PC-3 (cell line): ENCODE data around the gene ZIC3. TPM values are rescaled to one million over a fixed set of nuclear protein-coding genes. Genes with fewer than 3 reads are reported as not detected.

Source experiments
- ATAC-seq: fragments of 200-7000 bp; cut with Tn5 transposase; 2 replicates; pipeline ENCODE4 v1.9.1; 2020; ENCODE audit warnings: mild to moderate bottlenecking, moderate library complexity
- BruUV-seq: library from RNA; stranded (reverse); fragments of 400-500 nt; replicated peaks from 2 replicates; lab custom pipeline; 2021; lab: Mats Ljungman, UMichigan
- CTCF ChIA-PET: fragments of 300-600 bp; sonication (Branson Sonifier 250); formaldehyde crosslinking; loops from one replicate; lab custom pipeline; 2022; ENCODE audit warnings: antibody characterized with exemption; lab: Charles Lee
- POLR2A ChIA-PET: fragments of 300-600 bp; sonication (Branson Sonifier 250); formaldehyde crosslinking; loops from one replicate; lab custom pipeline; 2022; ENCODE audit warnings: antibody characterized with exemption; ENCODE audit not compliant: unreplicated experiment; lab: Charles Lee
- DNase-seq: peaks from one replicate; pipeline ENCODE4 v3.0.0-alpha.2; 2015
- H2AFZ ChIP-seq: fragments of 300-600 bp; sonication (generic); 2 replicates; pipeline ENCODE4 v1.6.0; 2016; ENCODE audit warnings: antibody characterized with exemption, low read length
- H3F3A ChIP-seq: fragments of 300-600 bp; sonication (generic); one replicate; pipeline ENCODE4 v1.6.0; 2017; ENCODE audit warnings: antibody characterized with exemption, low read length, control low read depth, mild to moderate bottlenecking; ENCODE audit not compliant: unreplicated experiment
- H3K27ac ChIP-seq: fragments of 300-600 bp; sonication (generic); 2 replicates; pipeline ENCODE4 v1.5.1; 2016; ENCODE audit warnings: mild to moderate bottlenecking, low read length
- H3K27me3 ChIP-seq: fragments of 300-600 bp; sonication (generic); 2 replicates; pipeline ENCODE4 v1.6.1; 2016; ENCODE audit warnings: low read length, mixed read lengths
- H3K36me3 ChIP-seq: fragments of 300-600 bp; sonication (generic); 2 replicates; pipeline ENCODE4 v1.6.1; 2016; ENCODE audit warnings: low read depth, mixed run types, low read length, mixed read lengths
- H3K4me1 ChIP-seq: fragments of 300-600 bp; sonication (generic); 2 replicates; pipeline ENCODE4 v1.5.1; 2016; ENCODE audit warnings: low read length; ENCODE audit not compliant: insufficient read depth
- H3K4me2 ChIP-seq: fragments of 300-600 bp; sonication (generic); 2 replicates; pipeline ENCODE4 v1.6.0; 2016; ENCODE audit warnings: low read length
- H3K4me3 ChIP-seq: fragments of 300-600 bp; sonication (generic); 2 replicates; pipeline ENCODE4 v1.5.1; 2016; ENCODE audit warnings: mild to moderate bottlenecking, low read length, mixed read lengths
- H3K79me2 ChIP-seq: fragments of 300-600 bp; sonication (generic); 2 replicates; pipeline ENCODE4 v1.6.1; 2017; ENCODE audit warnings: low read length, mixed read lengths
- H3K9ac ChIP-seq: fragments of 300-600 bp; sonication (generic); 2 replicates; pipeline ENCODE4 v1.6.0; 2016; ENCODE audit warnings: mild to moderate bottlenecking, low read length
- H3K9me2 ChIP-seq: fragments of 300-600 bp; sonication (generic); replicated peaks from 2 replicates; pipeline ENCODE4 v1.6.1; 2016; ENCODE audit warnings: mixed run types, low read length, mixed read lengths
- H3K9me3 ChIP-seq: fragments of 300-600 bp; sonication (generic); 2 replicates; pipeline ENCODE4 v1.6.1; 2016; ENCODE audit warnings: low read length, mixed read lengths
- H4K20me1 ChIP-seq: fragments of 300-600 bp; sonication (generic); 2 replicates; pipeline ENCODE4 v1.6.1; 2016; ENCODE audit warnings: low read length, mixed read lengths
- EZH2 ChIP-seq: fragments of 300-600 bp; sonication (generic); IDR thresholded peaks from one replicate; pipeline ENCODE4 v1.6.1; 2017; ENCODE audit warnings: antibody characterized with exemption, mild to moderate bottlenecking, low read length; ENCODE audit not compliant: unreplicated experiment
- EZH2phosphoT487 ChIP-seq: fragments of 300-600 bp; sonication (generic); IDR thresholded peaks from 2 replicates; pipeline ENCODE4 v1.6.1; 2018; ENCODE audit warnings: mild to moderate bottlenecking, antibody characterized with exemption, low read length, borderline replicate concordance
- intact Hi-C: fragments of 100-400 bp; cut with micrococcal nuclease; formaldehyde crosslinking; loops from 2 replicates; pipeline ENCODE4 v1.9.0; 2023
- total RNA-seq: library from RNA; depleted of rRNA; stranded (reverse); fragments of >200 nt; gene quantifications from 2 replicates; pipeline ENCODE4 v1.2.3, GENCODE V29; 2014
- TF ChIP-seq, protein P1 (sequence below): fragments of 300-600 bp; sonication (generic); conservative IDR thresholded peaks from 2 replicates; pipeline ENCODE4 v1.5.1; 2017; ENCODE audit warnings: antibody characterized with exemption, low read depth, mild to moderate bottlenecking, low read length

Gene ZIC3
- total RNA-seq, 1 experiment from 2014 or later, result not detected

DNA sequence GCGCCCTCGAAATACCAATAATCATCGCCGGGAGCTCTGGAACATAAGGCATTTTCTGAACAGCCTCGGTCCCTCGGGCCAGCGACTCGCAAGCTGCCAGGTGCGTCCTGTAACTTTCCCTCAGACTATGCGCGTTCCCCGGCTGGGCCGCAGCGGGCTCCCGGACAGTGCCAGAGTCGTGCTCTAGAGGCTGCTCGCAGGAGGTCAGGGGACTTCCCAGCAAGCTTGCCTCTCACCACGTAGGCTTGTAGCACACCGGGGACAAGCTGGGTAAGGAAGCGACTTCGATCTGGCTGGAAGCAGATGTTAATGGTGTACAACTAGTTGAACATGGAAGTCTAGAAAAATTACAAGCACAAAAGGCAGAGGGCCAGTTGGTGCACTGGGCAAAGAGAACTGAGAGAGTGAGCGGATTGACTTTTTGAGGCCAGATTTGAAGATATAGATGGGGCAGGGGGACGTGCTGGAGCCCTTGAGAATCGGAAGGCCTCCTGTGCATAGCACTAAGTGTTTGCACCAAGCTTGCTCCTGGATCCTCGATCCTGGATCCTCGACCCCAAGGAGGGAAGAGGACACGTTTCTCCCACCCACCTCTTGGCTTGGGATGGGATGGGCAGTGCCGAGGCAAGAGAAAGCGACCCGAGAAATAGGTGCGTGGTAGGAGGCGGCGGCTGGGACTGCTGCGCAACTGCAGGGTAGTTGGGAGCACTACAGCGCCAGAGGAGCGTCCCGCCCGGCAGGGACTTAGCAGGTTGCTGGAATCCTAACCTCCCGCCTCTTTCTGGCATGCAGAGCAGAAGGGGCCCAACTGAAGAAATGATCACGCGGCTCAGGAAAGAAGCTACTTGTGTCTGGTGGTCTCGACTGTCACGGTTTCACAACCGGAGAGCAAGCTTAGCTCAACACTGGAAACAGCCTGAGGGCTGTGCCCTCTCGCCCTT is 19.9 kb upstream of the ZIC3 start:
- no peaks in the 10 kb centered on the region for H3K9me3 ChIP-seq
- H3K4me2 ChIP-seq, result no peak overlapping the region
- ChIA-PET POLR2A (no interaction called here), CTCF (no interaction called here)
- no peaks in the 10 kb centered on the region for H3K36me3 ChIP-seq
- ATAC-seq (no peak), DNase-seq (no peak)
- H3K27ac ChIP-seq, result no peak overlapping the region
- intact Hi-C loops, result no loop called here
- H2AFZ ChIP-seq, result no peak overlapping the region
- no peak overlapping the region for H3K9ac ChIP-seq
- H3K79me2 ChIP-seq, result no peaks in the 10 kb centered on the region
- no peaks in the 10 kb centered on the region for H3K4me1 ChIP-seq
- no TSS peak for BruUV-seq
- no peaks in the 10 kb centered on the region for H4K20me1 ChIP-seq
- H3F3A ChIP-seq, result no peaks in the 10 kb centered on the region
- no peaks in the 10 kb centered on the region for H3K9me2 ChIP-seq
- no peak overlapping the region for H3K4me3 ChIP-seq
- TF ChIP-seq EZH2 (no peak), EZH2phosphoT487 (no peak)
- TF ChIP-seq, protein P1, sequence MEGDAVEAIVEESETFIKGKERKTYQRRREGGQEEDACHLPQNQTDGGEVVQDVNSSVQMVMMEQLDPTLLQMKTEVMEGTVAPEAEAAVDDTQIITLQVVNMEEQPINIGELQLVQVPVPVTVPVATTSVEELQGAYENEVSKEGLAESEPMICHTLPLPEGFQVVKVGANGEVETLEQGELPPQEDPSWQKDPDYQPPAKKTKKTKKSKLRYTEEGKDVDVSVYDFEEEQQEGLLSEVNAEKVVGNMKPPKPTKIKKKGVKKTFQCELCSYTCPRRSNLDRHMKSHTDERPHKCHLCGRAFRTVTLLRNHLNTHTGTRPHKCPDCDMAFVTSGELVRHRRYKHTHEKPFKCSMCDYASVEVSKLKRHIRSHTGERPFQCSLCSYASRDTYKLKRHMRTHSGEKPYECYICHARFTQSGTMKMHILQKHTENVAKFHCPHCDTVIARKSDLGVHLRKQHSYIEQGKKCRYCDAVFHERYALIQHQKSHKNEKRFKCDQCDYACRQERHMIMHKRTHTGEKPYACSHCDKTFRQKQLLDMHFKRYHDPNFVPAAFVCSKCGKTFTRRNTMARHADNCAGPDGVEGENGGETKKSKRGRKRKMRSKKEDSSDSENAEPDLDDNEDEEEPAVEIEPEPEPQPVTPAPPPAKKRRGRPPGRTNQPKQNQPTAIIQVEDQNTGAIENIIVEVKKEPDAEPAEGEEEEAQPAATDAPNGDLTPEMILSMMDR, result no peak
- H3K27me3 ChIP-seq, result no peaks in the 10 kb centered on the region

DNA sequence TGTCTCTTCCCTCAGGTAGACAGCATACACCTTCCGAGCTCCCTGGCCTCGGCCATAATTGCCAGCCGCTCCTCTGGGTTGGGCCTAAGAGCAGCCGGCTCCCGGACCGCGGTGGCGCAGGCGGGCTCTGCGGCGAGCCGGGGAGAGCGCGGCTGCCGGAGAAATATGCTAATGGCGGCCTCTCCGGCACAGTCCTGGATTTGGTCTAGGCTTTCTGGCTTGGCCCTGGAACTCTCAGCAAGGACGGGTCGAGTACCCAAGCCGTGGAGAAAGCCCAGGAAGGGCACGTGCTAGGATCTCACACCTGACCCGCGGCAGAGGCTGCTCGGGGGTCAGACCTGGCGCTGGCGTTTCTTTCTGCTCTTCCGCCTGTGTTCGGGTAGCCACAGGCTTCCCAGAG is 18.6 kb upstream of the ZIC3 start:
- no peak overlapping the region for H3K27ac ChIP-seq
- DNase-seq (no peak), ATAC-seq (no peak)
- no peaks in the 10 kb centered on the region for H3K27me3 ChIP-seq
- no peaks in the 10 kb centered on the region for H3F3A ChIP-seq
- TF ChIP-seq EZH2, result no peak
- TF ChIP-seq, protein P1, result no peak
- TF ChIP-seq EZH2phosphoT487, result no peak
- intact Hi-C loops, result no loop called here
- H2AFZ ChIP-seq, result no peak overlapping the region
- H3K36me3 ChIP-seq, result no peaks in the 10 kb centered on the region
- H3K4me3 ChIP-seq, result no peak overlapping the region
- CTCF ChIA-PET, result no interaction called here
- POLR2A ChIA-PET, result no interaction called here
- H3K9ac ChIP-seq, result no peak overlapping the region
- BruUV-seq, result no TSS peak
- no peak overlapping the region for H3K4me2 ChIP-seq
- no peaks in the 10 kb centered on the region for H3K9me2 ChIP-seq
- H3K4me1 ChIP-seq, result no peaks in the 10 kb centered on the region
- no peaks in the 10 kb centered on the region for H3K79me2 ChIP-seq
- H4K20me1 ChIP-seq, result no peaks in the 10 kb centered on the region
- H3K9me3 ChIP-seq, result no peaks in the 10 kb centered on the region

DNA sequence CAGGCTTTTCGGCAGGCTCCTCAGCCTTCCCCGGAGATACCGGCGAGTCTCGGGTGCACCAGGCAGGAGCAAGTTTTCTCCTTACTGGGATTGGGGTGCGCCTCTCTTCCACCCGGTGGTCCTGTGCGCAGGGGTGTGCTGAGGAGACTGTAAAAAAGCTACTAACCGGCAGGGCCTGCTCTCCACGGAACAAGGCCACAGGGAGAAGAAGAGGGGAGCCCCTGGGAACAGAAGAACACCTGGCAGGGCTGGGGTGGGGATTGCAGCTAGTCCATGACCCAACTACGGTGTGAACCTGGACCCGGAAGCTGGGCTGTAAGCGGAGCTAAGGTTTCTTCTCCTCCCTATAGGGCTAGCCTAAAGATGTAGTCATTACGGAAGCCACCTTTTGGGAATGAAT is 17.7 kb upstream of the ZIC3 start:
- TF ChIP-seq, protein P1, result no peak
- no peak for TF ChIP-seq EZH2
- no peak for TF ChIP-seq EZH2phosphoT487
- Histone ChIP-seq H3K79me2 (no peaks in the 10 kb centered on the region), H3K9me3 (no peaks in the 10 kb centered on the region), H2AFZ (no peak overlapping the region), H3K4me1 (no peaks in the 10 kb centered on the region), H3K4me2 (no peak overlapping the region), H3K36me3 (no peaks in the 10 kb centered on the region), H3K27me3 (no peaks in the 10 kb centered on the region), H3F3A (no peaks in the 10 kb centered on the region), H3K4me3 (no peak overlapping the region), H3K27ac (no peak overlapping the region), H4K20me1 (no peaks in the 10 kb centered on the region), H3K9ac (no peak overlapping the region), H3K9me2 (no peaks in the 10 kb centered on the region)
- DNase-seq (no peak), ATAC-seq (no peak)
- ChIA-PET POLR2A (no interaction called here), CTCF (no interaction called here)
- no TSS peak for BruUV-seq
- intact Hi-C loops, result no loop called here
